ENCODE measurements around the gene TEX48. TPM values are rescaled to one million over a fixed set of nuclear protein-coding genes. Genes with fewer than 3 reads are reported as not detected.

The TEX48 gene
- total RNA-seq, 2 donors from 2014 or later: not detected

- Histone ChIP-seq H3K27ac (no peak overlapping the region), H3K27me3 (replicated peaks; ENCODE audit: insufficient read depth) (no peaks in the 10 kb centered on the region), H3K4me3 (no peak overlapping the region), H3K36me3 (no peaks in the 10 kb centered on the region), H3K9me3 (no peaks in the 10 kb centered on the region), H3K4me1 (replicated peaks) (no peaks in the 10 kb centered on the region)
- TF ChIP-seq POLR2AphosphoS5 (IDR thresholded peaks at IDR 0.05): no peak
- TF ChIP-seq CTCF (IDR thresholded peaks at IDR 0.05): no peak
- TF ChIP-seq POLR2A (IDR thresholded peaks at IDR 0.05): no peak
- 21% methylated on average over 2 of the region's 2 CpGs for WGBS
- no peak for DNase-seq (ENCODE audit: low spot score)
- intact Hi-C loops (cut with DNase I): no loop called here
These were observed 12.2 kb upstream of the TEX48 start for GRCh38 chr9:114694146-114694545.

GRCh38 chr9:114693248-114693855 is 11.4 kb upstream of the TEX48 start:
- no peaks in the 10 kb centered on the region for H3K4me1 ChIP-seq (replicated peaks)
- 47% methylated on average over 2 of the region's 2 CpGs for WGBS
- DNase-seq (ENCODE audit: low spot score): no peak
- no peaks in the 10 kb centered on the region for H3K9me3 ChIP-seq
- H3K27ac ChIP-seq: no peak overlapping the region
- H3K36me3 ChIP-seq: no peaks in the 10 kb centered on the region
- TF ChIP-seq POLR2AphosphoS5 (IDR thresholded peaks at IDR 0.05) (no peak), POLR2A (IDR thresholded peaks at IDR 0.05) (no peak), CTCF (IDR thresholded peaks at IDR 0.05) (no peak)
- H3K4me3 ChIP-seq: no peak overlapping the region
- intact Hi-C loops (cut with DNase I): no loop called here
- H3K27me3 ChIP-seq (replicated peaks; ENCODE audit: insufficient read depth): no peaks in the 10 kb centered on the region

GRCh38 chr9:114691956-114692295 is 9.9 kb upstream of the TEX48 start:
- Histone ChIP-seq H3K4me3 (no peak overlapping the region), H3K27me3 (replicated peaks; ENCODE audit: insufficient read depth) (no peaks in the 10 kb centered on the region), H3K27ac (no peak overlapping the region), H3K9me3 (no peaks in the 10 kb centered on the region), H3K4me1 (replicated peaks) (no peaks in the 10 kb centered on the region), H3K36me3 (no peaks in the 10 kb centered on the region)
- DNase-seq (ENCODE audit: low spot score): no peak
- intact Hi-C loops (cut with DNase I): no loop called here
- TF ChIP-seq POLR2A (IDR thresholded peaks at IDR 0.05) (no peak), CTCF (IDR thresholded peaks at IDR 0.05) (no peak), POLR2AphosphoS5 (IDR thresholded peaks at IDR 0.05) (no peak)

- WGBS: 84% methylated on average over 11 of the region's 11 CpGs
- no peaks in the 10 kb centered on the region for H3K9me3 ChIP-seq
- intact Hi-C loops (cut with DNase I): no loop called here
- DNase-seq (ENCODE audit: low spot score): no peak
- H3K27ac ChIP-seq: no peak overlapping the region
- no peak for TF ChIP-seq POLR2AphosphoS5 (IDR thresholded peaks at IDR 0.05)
- TF ChIP-seq CTCF (IDR thresholded peaks at IDR 0.05): no peak
- TF ChIP-seq POLR2A (IDR thresholded peaks at IDR 0.05): no peak
- H3K36me3 ChIP-seq: no peaks in the 10 kb centered on the region
- no peaks in the 10 kb centered on the region for H3K4me1 ChIP-seq (replicated peaks)
- no peak overlapping the region for H3K4me3 ChIP-seq
- no peaks in the 10 kb centered on the region for H3K27me3 ChIP-seq (replicated peaks; ENCODE audit: insufficient read depth)
These were observed 9.3 kb upstream of the TEX48 start for GRCh38 chr9:114691046-114691955.

- no peaks in the 10 kb centered on the region for H3K36me3 ChIP-seq
- WGBS: 97% methylated on average over 4 of the region's 4 CpGs
- no peak for TF ChIP-seq POLR2AphosphoS5 (IDR thresholded peaks at IDR 0.05)
- TF ChIP-seq CTCF (IDR thresholded peaks at IDR 0.05): no peak
- TF ChIP-seq POLR2A (IDR thresholded peaks at IDR 0.05): no peak
- no peak overlapping the region for H3K27ac ChIP-seq
- DNase-seq (ENCODE audit: low spot score): no peak
- H3K4me3 ChIP-seq: no peak overlapping the region
- no peaks in the 10 kb centered on the region for H3K27me3 ChIP-seq (replicated peaks; ENCODE audit: insufficient read depth)
- H3K9me3 ChIP-seq: no peaks in the 10 kb centered on the region
- intact Hi-C loops (cut with DNase I): no loop called here
- H3K4me1 ChIP-seq (replicated peaks): no peaks in the 10 kb centered on the region
These were observed 8.3 kb upstream of the TEX48 start for GRCh38 chr9:114690308-114690707.
